Putamen (tissue), 1 donor: ENCODE measurements around the gene DDA1.
"Not testable (repeated sequence)": the region's sequence is repeated elsewhere in the genome, so short reads cannot be mapped to it uniquely, and the experiment has no call there.

Experiments
- DNase-seq: peaks from one replicate; pipeline ENCODE4 v3.0.0-alpha.2; 2016; ENCODE audit warnings: low spot score

The DDA1 gene

DNA sequence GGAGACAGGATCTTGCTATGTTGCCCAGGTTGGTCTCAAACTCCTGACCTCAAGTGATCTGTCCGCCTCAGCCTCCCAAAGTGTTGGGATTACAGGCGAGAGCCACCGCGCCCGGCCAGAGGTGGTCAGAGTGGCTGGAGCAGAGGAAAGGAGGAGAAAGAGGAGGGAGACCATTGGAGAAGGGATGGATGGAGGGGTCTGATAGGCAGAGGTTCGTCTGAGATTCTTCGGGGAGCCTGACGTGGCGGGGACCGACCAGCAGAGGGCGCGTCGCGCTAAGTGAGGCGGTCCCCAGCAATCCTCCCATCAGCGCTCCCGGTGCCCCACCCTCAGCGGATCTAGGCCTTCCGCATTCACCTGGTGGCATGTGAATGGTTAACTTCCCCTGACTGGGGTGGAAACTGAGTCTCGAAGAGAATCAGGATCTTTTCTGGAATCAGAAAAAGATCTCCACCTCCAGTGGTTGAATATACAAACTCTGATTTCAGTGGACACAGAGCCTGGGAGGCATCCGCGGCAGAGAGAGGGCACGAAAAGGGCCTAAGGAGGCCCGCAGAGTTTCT lies 36.8 kb downstream of the DDA1 start:
- no peak for DNase-seq

GRCh38 chr19:17347361-17347760 lies 38.0 kb downstream of the DDA1 start:
- no peak for DNase-seq

DNA sequence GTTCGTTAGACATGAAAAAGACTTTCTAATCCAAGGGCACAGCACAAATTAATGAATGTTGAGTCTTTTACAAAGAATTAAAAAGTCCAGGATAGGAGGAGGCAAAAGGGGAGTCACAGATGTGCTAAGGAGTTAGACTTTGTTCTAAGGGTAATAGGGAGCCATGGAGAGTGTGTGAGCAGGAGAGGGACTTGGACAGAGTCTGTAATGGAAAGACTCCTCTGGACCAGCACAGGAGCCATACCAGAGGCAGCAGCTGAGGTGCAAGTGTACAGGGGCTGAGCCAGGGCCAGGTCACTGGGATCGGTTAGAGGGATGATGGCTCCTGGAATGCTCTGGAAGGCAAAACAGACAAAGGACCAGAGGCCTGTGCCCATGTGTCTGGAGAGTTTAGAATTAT lies 38.5 kb downstream of the DDA1 start:
- no peak for DNase-seq

DNA sequence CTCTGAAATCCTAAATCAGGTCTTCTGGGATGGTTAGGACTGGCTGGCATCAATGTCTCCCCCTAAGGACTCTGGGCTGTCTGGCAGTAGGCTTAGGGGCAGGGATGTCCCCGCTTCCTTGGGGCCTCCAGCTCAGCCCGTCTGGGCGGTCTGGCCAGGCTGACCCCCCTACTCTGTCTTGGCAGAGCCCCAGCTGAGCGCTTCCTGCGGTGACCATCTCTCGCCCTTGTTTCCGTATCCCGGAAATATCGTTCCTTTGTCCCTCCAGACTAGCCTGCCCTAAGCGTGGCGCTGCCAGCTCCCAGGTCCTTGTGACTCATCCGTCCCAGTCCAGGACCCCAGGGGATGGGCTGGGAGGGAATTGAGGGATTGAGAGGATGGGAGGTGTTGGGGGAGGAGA lies 39.3 kb downstream of the DDA1 start:
- DNase-seq = no peak

DNA sequence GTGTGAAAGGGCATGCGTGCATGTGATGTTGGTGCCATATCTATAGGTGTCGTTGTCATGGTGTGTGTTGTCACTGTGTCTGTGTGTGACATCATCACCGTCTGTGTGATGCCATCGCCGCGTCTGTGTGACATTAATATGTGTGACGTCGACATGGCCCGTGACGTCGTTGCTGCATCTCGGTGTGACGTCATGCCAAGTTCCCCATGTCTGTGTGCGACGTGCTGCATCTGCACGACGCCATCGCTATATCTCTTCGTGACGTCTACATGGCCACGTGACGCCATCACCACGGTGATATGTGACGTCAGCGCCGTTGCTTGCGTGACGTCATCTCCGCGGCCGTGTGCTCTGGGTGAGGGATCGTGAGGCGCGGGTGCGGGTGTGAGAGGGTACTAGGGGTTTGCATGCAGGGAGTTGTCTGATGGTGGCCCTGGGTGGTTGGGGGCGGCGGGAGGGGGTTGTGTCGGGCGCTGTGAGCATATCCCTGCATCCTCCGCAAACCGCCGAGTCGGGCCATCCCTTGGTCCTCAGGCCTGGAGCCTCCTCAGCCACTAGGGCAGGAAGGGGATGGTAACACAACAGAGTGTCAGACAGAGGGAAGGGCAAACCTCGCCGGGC lies 42.6 kb downstream of the DDA1 start:
- no peak for DNase-seq

DNA sequence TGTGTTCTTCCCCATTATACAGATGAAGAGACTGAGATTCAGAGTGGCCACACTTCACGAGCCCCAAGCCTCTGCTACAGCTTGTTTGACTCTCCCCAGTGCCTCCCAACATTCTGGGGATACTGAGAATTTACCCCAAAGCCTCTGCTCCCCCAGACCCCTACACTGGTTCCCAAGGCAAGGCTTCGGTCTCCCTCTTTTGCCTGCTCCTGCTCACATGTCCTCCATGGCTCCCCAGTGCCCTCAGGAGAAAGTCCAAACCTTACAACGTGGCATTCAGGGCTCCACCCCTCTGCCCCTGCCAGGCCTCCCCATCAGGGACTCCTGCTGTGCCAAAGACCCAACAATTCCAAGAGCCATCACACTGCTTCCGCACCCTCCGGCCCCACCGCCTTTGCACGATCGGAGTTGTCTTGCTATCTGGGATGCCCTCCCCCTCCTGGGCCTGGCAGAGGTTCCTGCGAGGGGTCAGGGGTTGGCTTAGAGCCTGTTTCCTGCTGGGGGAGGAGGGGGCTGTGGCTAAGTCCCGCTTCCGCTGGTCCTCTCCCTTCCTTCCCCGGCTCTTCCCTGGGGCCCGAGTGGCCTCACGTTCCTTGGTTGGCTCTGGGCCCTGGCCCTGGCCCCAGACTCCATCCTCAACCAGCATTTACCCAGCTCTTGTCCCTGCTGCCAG lies 43.4 kb downstream of the DDA1 start:
- no peak for DNase-seq

DNA sequence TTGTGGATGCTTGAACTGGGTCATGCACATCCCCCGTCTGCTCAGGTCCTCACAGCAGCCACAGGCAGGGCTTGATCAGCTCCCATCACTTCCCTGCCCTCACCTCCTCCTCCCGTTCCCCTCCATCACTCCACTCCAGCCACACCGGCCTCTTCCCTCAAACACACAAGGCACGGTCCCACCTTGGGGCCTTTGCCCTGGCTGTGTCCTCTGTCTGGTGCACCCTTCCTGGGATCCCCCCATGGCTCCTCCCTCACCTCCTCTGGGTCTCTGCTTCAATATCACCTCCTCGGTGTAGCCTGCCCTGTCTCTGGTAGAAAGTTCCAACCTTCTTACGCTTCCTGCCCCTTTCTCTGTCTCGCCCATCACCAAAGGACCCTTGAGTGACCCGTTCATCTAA lies 44.0 kb downstream of the DDA1 start:
- DNase-seq = no peak

- no peak for DNase-seq
Measured at GRCh38 chr19:17357078-17357666, 47.8 kb downstream of the DDA1 start.

GRCh38 chr19:17357724-17358123 lies 48.4 kb downstream of the DDA1 start:
- no peak for DNase-seq

DNA sequence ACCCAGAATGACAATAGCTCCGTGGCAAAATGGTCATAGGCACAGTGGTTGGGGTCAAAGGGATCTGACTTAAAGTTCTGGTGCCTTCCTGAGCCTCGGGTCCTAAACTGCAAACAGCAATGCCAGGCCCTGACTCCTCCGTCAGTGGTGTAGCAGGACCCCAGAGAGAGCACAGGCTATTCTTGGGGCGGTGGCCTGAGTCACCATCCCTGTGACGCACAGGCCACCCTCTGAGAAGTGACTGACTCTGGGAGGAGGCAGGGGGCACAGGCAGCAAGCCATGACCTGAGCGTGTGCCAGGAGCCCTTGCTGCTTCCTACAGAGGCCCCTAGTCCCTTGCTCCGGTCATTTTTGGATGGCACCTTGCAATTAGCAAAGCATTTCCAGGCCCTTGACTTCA lies 49.0 kb downstream of the DDA1 start:
- no peak for DNase-seq

- DNase-seq = no peak
Measured at GRCh38 chr19:17359905-17360800, 50.8 kb downstream of the DDA1 start.

DNA sequence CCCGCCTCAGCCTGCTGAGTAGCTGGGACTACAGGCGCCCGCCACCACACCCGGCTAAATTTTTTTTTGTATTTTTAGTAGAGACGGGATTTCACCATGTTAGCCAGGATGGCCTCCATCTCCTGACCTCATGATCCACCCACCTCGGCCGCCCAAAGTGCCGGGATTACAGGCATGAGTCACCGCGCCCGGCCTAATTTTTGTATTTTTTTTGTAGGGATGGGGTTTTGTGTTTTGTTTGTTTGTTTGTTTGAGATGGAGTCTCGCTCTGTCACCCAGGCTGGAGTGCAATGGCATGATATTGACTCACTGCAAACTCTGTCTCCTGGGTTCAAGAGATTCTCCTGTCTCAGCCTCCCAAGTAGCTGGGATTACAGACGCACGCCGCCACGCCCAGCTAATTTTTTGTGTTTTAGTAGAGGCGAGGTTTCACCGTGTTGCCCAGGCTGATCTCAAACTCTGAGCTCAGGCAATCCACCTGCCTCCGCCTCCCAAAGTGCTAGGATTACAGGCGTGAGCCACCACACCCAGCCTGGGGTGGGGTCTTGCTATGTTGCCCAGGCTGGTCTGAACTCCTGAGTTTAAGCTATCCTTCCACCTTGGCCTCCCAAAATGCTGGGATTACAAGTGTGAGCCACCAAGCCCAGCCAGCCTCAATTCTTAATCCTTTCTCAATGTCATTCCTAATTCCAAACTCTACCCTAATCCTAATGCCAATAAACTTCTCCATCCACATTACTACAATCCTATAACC lies 54.7 kb downstream of the DDA1 start:
- DNase-seq = not testable (repeated sequence)

GRCh38 chr19:17365361-17365760 lies 56.0 kb downstream of the DDA1 start:
- DNase-seq = no peak

DNA sequence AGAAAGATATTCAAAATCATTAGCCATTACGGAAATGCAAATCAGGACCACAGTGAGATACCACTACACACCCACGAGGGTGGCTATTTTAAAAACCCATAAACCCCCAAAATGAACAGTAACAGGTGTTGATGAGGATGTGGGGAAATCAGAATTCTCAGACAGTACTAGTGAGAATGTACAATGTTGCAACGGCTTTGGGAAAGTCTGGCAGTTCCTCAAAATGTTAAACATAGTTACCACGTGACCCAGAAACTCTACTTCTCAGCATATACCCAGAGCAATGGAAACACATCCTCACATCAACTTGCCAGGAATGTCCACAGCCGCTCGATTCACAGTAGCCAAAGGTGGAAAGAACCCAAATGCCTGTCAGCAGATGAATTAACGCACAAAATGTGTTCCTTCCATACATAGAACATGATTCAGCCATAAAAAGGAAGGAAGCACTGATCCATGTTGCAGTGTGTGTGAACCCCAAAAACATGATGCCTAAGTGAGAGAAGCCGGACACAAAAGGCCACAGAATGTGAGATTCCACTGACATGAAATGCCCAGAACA lies 60.7 kb downstream of the DDA1 start:
- no peak for DNase-seq
